H1 (cell line): ENCODE results near the gene EVI5. TPM values are rescaled to one million over a fixed set of nuclear protein-coding genes. Genes with fewer than 3 reads are reported as not detected.
"Not testable (repeated sequence)": the region's sequence is repeated elsewhere in the genome, so short reads cannot be mapped to it uniquely, and the experiment has no call there.

Experiments used
- CTCF ChIA-PET: fragments of 300-600 bp; sonication (Branson Sonifier 250); formaldehyde crosslinking; loops from one replicate; lab custom pipeline; 2021; ENCODE audit not compliant: partially characterized antibody; lab: Charles Lee
- POLR2A ChIA-PET: fragments of 300-600 bp; sonication (Branson Sonifier 250); formaldehyde crosslinking; loops from one replicate; lab custom pipeline; 2021; ENCODE audit warnings: inconsistent platforms; ENCODE audit not compliant: partially characterized antibody; lab: Charles Lee
- DNase-seq, 2 experiments: peaks; one replicate each; pipeline versions ENCODE4 v3.0.0 to v3.0.0-alpha.2; 2010 to 2022; ENCODE audit warnings: low spot score in 2 of 2, low read depth in 1 of 2, mixed read lengths in 1 of 2
- FAIRE-seq: peaks from 2 replicates; lab custom pipeline; 2011; peaks lifted over from hg19 to GRCh38; lab: Jason Lieb, UNC
- H2AFZ ChIP-seq: 2 replicates; pipeline ENCODE4 v1.8.1; 2012; ENCODE audit warnings: low read length, inconsistent platforms
- H2AK5ac ChIP-seq: 2 replicates; pipeline ENCODE4 v1.6.1; 2013; ENCODE audit warnings: low read depth, low read length
- H2BK120ac ChIP-seq: replicated peaks from 2 replicates; pipeline ENCODE3; 2013; ENCODE audit warnings: low read depth, low read length, inconsistent platforms
- H2BK12ac ChIP-seq: 2 replicates; pipeline ENCODE4 v1.6.1; 2013; ENCODE audit warnings: low read depth, low read length
- H2BK15ac ChIP-seq: 2 replicates; pipeline ENCODE4 v1.6.1; 2013; ENCODE audit warnings: low read length
- H2BK20ac ChIP-seq: 2 replicates; pipeline ENCODE4 v1.6.1; 2013; ENCODE audit warnings: low read length
- H2BK5ac ChIP-seq: 2 replicates; pipeline ENCODE4 v1.6.1; 2013; ENCODE audit warnings: low read depth, low read length
- H3K14ac ChIP-seq: 2 replicates; pipeline ENCODE4 v1.6.1; 2013; ENCODE audit warnings: inconsistent platforms; ENCODE audit not compliant: insufficient read length
- H3K18ac ChIP-seq: 2 replicates; pipeline ENCODE4 v1.6.1; 2013; ENCODE audit warnings: low read length; ENCODE audit errors: extremely low read depth
- H3K23ac ChIP-seq: 2 replicates; pipeline ENCODE4 v1.6.1; 2013; ENCODE audit warnings: inconsistent platforms; ENCODE audit not compliant: insufficient read length
- H3K23me2 ChIP-seq: 2 replicates; pipeline ENCODE4 v1.6.1; 2013; ENCODE audit warnings: low read depth, low read length
- H3K27ac ChIP-seq: 2 replicates; pipeline ENCODE4 v1.6.1; 2011; ENCODE audit warnings: low read depth, low read length, inconsistent platforms
- H3K27me3 ChIP-seq, 4 experiments: replicated peaks in 1 of 4; 1 replicate in 1 of 4; 2 replicates in 3 of 4; pipeline versions ENCODE4 v1.6.1 to v1.8.1; 2011 to 2013; ENCODE audit warnings: low read length in 3 of 4, mild to moderate bottlenecking in 3 of 4, inconsistent platforms in 2 of 4, mixed read lengths in 2 of 4, moderate library complexity in 1 of 4; ENCODE audit not compliant: control insufficient read depth in 3 of 4, insufficient read depth in 3 of 4; ENCODE audit errors: extremely low read depth in 1 of 4
- H3K36me3 ChIP-seq, 4 experiments: 2 replicates each; pipeline versions ENCODE4 v1.6.1 to v1.8.1; 2011 to 2013; ENCODE audit warnings: mild to moderate bottlenecking in 4 of 4, low read length in 3 of 4, moderate library complexity in 2 of 4, control low read depth in 1 of 4, inconsistent platforms in 1 of 4; ENCODE audit not compliant: insufficient read depth in 4 of 4, control insufficient read depth in 2 of 4
- H3K4ac ChIP-seq: replicated peaks from 2 replicates; pipeline ENCODE3; 2013; ENCODE audit warnings: low read length, low read depth, mixed read lengths, inconsistent platforms; ENCODE audit not compliant: insufficient read length
- H3K4me1 ChIP-seq, 4 experiments: replicated peaks in 1 of 4; 1 replicate in 1 of 4; 2 replicates in 3 of 4; pipeline versions ENCODE4 v1.6.1 to v1.8.1; 2011 to 2013; ENCODE audit warnings: low read length in 3 of 4, inconsistent platforms in 2 of 4, mixed read lengths in 1 of 4; ENCODE audit not compliant: insufficient read depth in 4 of 4, control insufficient read depth in 3 of 4
- H3K4me2 ChIP-seq, 2 experiments: 2 replicates each; pipeline versions ENCODE4 v1.6.1 to v1.8.1; 2011 to 2013; ENCODE audit warnings: low read depth in 2 of 2, low read length in 2 of 2, control low read depth in 1 of 2, inconsistent platforms in 1 of 2, mild to moderate bottlenecking in 1 of 2; ENCODE audit not compliant: insufficient read depth in 1 of 2
- H3K4me3 ChIP-seq, 4 experiments: fragments of 200-600, 300-600 bp in 1 of 4; sonication (generic), shearing (Covaris generic), sonication (Bioruptor Twin) in 1 of 4; 2 replicates each; pipeline versions ENCODE4 v1.5.1 to v1.8.1; 2011 to 2016; ENCODE audit warnings: low read length in 4 of 4, low read depth in 3 of 4, control low read depth in 2 of 4, inconsistent platforms in 2 of 4, mild to moderate bottlenecking in 2 of 4, mixed read lengths in 1 of 4, moderate library complexity in 1 of 4; ENCODE audit not compliant: insufficient read depth in 2 of 4; ENCODE audit errors: extremely low read depth in 1 of 4
- H3K56ac ChIP-seq: replicated peaks from 2 replicates; pipeline ENCODE3; 2013; ENCODE audit warnings: low read depth, mild to moderate bottlenecking, mixed read lengths, low read length, inconsistent platforms; ENCODE audit not compliant: insufficient read length
- H3K79me1 ChIP-seq: 2 replicates; pipeline ENCODE4 v1.6.1; 2013; ENCODE audit warnings: low read depth, low read length, control low read depth
- H3K79me2 ChIP-seq, 2 experiments: 2 replicates each; pipeline versions ENCODE4 v1.6.1 to v1.8.1; 2012 to 2013; ENCODE audit warnings: low read length in 2 of 2, mild to moderate bottlenecking in 2 of 2, inconsistent platforms in 1 of 2; ENCODE audit not compliant: insufficient read depth in 2 of 2, control insufficient read depth in 1 of 2
- H3K9ac ChIP-seq, 4 experiments: replicated peaks in 1 of 4; 1 replicate in 1 of 4; 2 replicates in 3 of 4; pipeline versions ENCODE4 v1.6.1 to v1.8.1; 2011 to 2013; ENCODE audit warnings: low read depth in 3 of 4, low read length in 3 of 4, control low read depth in 2 of 4, mild to moderate bottlenecking in 2 of 4, moderate library complexity in 2 of 4, inconsistent platforms in 1 of 4; ENCODE audit errors: extremely low read depth in 1 of 4
- H3K9me3 ChIP-seq, 2 experiments: 2 replicates each; pipeline versions ENCODE4 v1.6.1 to v1.8.1; 2012 to 2013; ENCODE audit warnings: mild to moderate bottlenecking in 2 of 2, moderate library complexity in 2 of 2, control low read depth in 1 of 2, inconsistent platforms in 1 of 2, low read depth in 1 of 2, low read length in 1 of 2, mixed read lengths in 1 of 2; ENCODE audit not compliant: insufficient read depth in 2 of 2
- H4K20me1 ChIP-seq, 2 experiments: replicated peaks in 1 of 2; 2 replicates each; pipeline versions ENCODE3 to v1.8.1; 2011 to 2013; ENCODE audit warnings: inconsistent platforms in 2 of 2, low read length in 2 of 2, mild to moderate bottlenecking in 1 of 2; ENCODE audit not compliant: insufficient read depth in 2 of 2, control insufficient read depth in 1 of 2
- H4K5ac ChIP-seq: 2 replicates; pipeline ENCODE4 v1.6.1; 2013; ENCODE audit warnings: low read length, low read depth, mixed read lengths, inconsistent platforms; ENCODE audit not compliant: insufficient read length
- H4K8ac ChIP-seq: 2 replicates; pipeline ENCODE4 v1.8.0; 2013; ENCODE audit warnings: mild to moderate bottlenecking, moderate library complexity, low read length, inconsistent platforms; ENCODE audit not compliant: insufficient read depth; ENCODE audit errors: extremely low read depth
- H4K91ac ChIP-seq: replicated peaks from 2 replicates; pipeline ENCODE3; 2013; ENCODE audit warnings: low read length, mixed read lengths, inconsistent platforms; ENCODE audit not compliant: insufficient read length
- WGBS, 2 experiments: shearing (Covaris generic) in 1 of 2; methylation state at CpG; one replicate each; pipeline versions ENCODE4 v1.1.6 to v1.1.7; 2013 to 2015; ENCODE audit warnings: low lambda C conversion rate in 2 of 2, mixed read lengths in 2 of 2, inconsistent platforms in 1 of 2, low coverage in 1 of 2, missing lambda C conversion rate in 1 of 2; ENCODE audit not compliant: insufficient replicate concordance in 2 of 2, insufficient coverage in 1 of 2, insufficient read length in 1 of 2; ENCODE audit errors: extremely low coverage in 1 of 2, missing lambda C conversion rate in 1 of 2; 5-methylcytosine and 5-hydroxymethylcytosine counted together
- polyA plus RNA-seq, 7 experiments: library from polyadenylated mRNA; depleted of rRNA in 3 of 7; stranded (reverse) in 5 of 7; unstranded in 2 of 7; fragments of >200 nt in 5 of 7; fragments of 200-250 nt in 2 of 7; gene quantifications; 1 replicate in 5 of 7; 2 replicates in 1 of 7; 4 replicates in 1 of 7; pipeline versions ENCODE4 v1.2.1 to v1.2.3, GENCODE V29; 2011 to 2013; ENCODE audit warnings: missing spikeins in 2 of 7, mixed read lengths in 2 of 7
- total RNA-seq: library from RNA; stranded (reverse); fragmentation: NEBNext Ultra II Directional; extraction: Animal tissue kit (Norgen Biotek cat#: 25700); gene quantifications from 2 replicates; pipeline ENCODE4 v1.2.1, GENCODE V29; 2021

The EVI5 gene
- total and polyA plus RNA-seq, 2 of the 8 experiments (the other 6 are each of a cell fraction or from before 2014, with no cell fraction given) = 1.7 to 13.7 TPM

DNA sequence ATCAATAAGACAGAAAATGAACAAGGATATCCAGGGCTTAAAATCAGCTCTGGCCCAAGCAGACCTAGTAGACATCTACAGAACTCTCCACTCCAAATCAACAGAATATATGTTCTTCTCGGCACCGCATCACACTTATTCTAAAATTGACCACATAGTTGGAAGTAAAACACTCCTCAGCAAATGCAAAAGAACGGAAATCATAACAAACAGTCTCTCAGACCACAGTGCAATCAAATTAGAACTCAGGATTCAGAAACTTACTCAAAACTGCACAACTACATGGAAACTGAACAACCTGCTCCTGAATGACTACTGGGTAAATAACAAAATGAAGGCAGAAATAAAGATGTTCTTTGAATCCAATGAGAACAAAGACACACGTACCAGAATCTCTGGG is 252.5 kb downstream of the EVI5 start:
- WGBS, 2 experiments = 90% methylated on average over 4 of the region's 4 CpGs; no CpG with 5 or more reads in 1 of the 2 experiments
- H3K4me3 ChIP-seq, H3K23ac ChIP-seq, H3K23me2 ChIP-seq, DNase-seq, H3K36me3 ChIP-seq, H3K4ac ChIP-seq, H3K9ac ChIP-seq, H2BK120ac ChIP-seq, H2BK5ac ChIP-seq, H2AFZ ChIP-seq, H3K4me1 ChIP-seq, H3K56ac ChIP-seq, FAIRE-seq, H2AK5ac ChIP-seq, H4K5ac ChIP-seq, CTCF ChIA-PET, H3K79me2 ChIP-seq, H3K4me2 ChIP-seq, H4K20me1 ChIP-seq, POLR2A ChIA-PET, H4K91ac ChIP-seq, H4K8ac ChIP-seq, H2BK12ac ChIP-seq, H2BK15ac ChIP-seq, H3K18ac ChIP-seq, H3K27me3 ChIP-seq, H3K14ac ChIP-seq, H3K27ac ChIP-seq, H2BK20ac ChIP-seq, H3K9me3 ChIP-seq, H3K79me1 ChIP-seq: not testable (repeated sequence)

GRCh38 chr1:92531939-92532338 is 253.0 kb downstream of the EVI5 start:
- H4K5ac ChIP-seq, H2AFZ ChIP-seq, H2BK5ac ChIP-seq, FAIRE-seq, H3K9ac ChIP-seq, H2BK20ac ChIP-seq, H4K20me1 ChIP-seq, H3K14ac ChIP-seq, H2BK15ac ChIP-seq, H2BK120ac ChIP-seq, H3K23me2 ChIP-seq, H3K4me2 ChIP-seq, H3K4me1 ChIP-seq, H3K4ac ChIP-seq, H4K8ac ChIP-seq, H3K79me1 ChIP-seq, H2BK12ac ChIP-seq, CTCF ChIA-PET, H4K91ac ChIP-seq, H3K79me2 ChIP-seq, H3K23ac ChIP-seq, H3K9me3 ChIP-seq, H2AK5ac ChIP-seq, DNase-seq, H3K18ac ChIP-seq, H3K27me3 ChIP-seq, H3K27ac ChIP-seq, POLR2A ChIA-PET, H3K56ac ChIP-seq, H3K4me3 ChIP-seq, H3K36me3 ChIP-seq: not testable (repeated sequence)
- WGBS, 2 experiments = 96% methylated on average over 3 of the region's 3 CpGs; no CpG with 5 or more reads in 1 of the 2 experiments
